Measurements from ENCODE around the gene GABRB1.

DNA sequence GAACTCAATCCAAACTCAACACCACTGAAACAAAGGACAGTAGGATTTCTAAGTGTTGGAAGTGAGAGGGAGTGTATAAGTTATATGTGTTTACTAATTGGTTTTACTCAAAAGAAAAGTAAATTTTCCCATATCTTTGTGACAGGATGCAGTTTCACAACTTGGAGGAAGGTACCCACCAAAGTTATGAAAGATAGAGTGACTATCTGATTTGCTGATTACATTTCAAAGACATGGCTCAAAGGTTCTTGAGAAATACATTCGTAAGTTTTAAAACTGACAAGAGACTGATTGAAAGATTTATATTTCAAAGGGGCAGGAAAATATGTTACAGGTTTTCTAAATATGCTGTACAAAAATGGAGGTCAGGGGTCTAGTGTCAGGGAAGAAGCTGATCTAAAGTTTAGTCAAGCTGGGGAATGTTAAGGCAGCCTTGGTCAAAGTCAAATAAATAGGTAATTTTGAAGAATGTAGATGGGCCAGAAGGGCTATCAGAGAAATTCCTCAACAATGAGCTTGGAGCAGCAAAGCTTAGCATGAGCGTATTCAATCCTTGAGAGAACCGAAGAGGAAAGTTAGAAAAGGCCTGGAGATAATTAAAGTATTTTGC is 441.9 kb downstream of the GABRB1 start:
- TF ChIP-seq POLR2AphosphoS5 (IDR thresholded peaks at IDR 0.05; ENCODE audit: borderline replicate concordance, low read depth, low read length): no peak
- TF ChIP-seq EZH2 (IDR thresholded peaks at IDR 0.05): no peak

Measured in SK-N-MC (cell line).